H54 (cell line): ENCODE data around the gene PTPRA.
A peak's percentile ranks its signal among the peaks of the same experiment; 100 is the strongest.

Experiments
- DNase-seq: peaks from one replicate; pipeline ENCODE4 v3.0.0; 2011; ENCODE audit warnings: low spot score, mixed read lengths; ENCODE audit not compliant: insufficient read length
- FAIRE-seq: peaks from 3 replicates; lab custom pipeline; 2011; peaks lifted over from hg19 to GRCh38; lab: Jason Lieb, UNC
- POLR2A ChIP-seq: IDR thresholded peaks from 2 replicates; pipeline ENCODE4 v1.6.1; 2011; ENCODE audit warnings: low read depth, mild to moderate bottlenecking, low read length

Gene PTPRA

GRCh38 chr20:2952766-2953165, 79.5 kb downstream of the PTPRA start:
- TF ChIP-seq POLR2A: no peak
- DNase-seq (no peak), FAIRE-seq (no peak)

GRCh38 chr20:2955257-2955970, 82.1 kb downstream of the PTPRA start:
- TF ChIP-seq POLR2A: no peak
- FAIRE-seq (no peak), DNase-seq (no peak)

GRCh38 chr20:2956480-2956879, 83.2 kb downstream of the PTPRA start:
- FAIRE-seq (no peak), DNase-seq (no peak)
- no peak for TF ChIP-seq POLR2A

- TF ChIP-seq POLR2A: no peak
- no peak for FAIRE-seq
- no peak for DNase-seq
Measured at GRCh38 chr20:2967841-2968240, 94.6 kb downstream of the PTPRA start.

DNA sequence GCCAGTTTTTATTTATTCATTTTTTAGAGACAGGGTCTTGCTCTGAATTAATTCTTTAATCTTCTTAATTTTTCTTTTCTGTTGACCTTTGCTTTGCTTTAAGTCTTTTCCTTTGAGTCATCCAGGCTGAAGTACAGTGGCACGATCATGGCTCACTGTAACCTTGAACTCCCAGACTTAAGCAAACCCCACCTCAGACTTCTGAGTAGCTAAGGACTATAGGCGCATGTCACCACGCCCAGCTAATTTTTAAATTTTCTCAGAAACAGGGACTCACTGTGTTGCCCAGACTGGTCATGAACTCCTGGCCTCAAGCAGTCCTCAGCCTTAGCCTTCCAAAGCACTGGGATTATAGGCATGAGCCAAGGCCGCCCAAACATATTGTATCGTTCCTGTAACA, 98.8 kb downstream of the PTPRA start:
- FAIRE-seq (no peak), DNase-seq (no peak)
- TF ChIP-seq POLR2A: no peak

DNA sequence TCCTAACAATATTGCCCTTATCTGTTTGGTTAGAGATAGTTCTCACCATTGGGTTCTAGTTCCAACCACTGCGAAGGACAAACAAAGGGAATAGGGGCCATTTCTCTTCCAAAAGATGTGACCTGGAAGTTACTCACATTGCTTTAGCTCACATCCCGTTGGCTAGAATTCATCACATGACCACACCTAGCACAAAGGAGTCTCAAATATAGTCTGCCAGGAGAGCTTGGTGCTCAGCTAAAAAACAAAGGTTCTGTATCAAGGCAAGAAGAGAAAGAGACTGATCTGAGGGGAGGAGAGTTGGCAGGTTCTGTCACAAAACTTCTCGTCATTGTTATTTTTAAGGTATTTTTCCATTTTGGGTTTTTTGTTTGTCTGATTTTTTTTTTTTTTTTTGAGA, 100.3 kb downstream of the PTPRA start:
- no peak for FAIRE-seq
- no peak for TF ChIP-seq POLR2A
- no peak for DNase-seq

DNA sequence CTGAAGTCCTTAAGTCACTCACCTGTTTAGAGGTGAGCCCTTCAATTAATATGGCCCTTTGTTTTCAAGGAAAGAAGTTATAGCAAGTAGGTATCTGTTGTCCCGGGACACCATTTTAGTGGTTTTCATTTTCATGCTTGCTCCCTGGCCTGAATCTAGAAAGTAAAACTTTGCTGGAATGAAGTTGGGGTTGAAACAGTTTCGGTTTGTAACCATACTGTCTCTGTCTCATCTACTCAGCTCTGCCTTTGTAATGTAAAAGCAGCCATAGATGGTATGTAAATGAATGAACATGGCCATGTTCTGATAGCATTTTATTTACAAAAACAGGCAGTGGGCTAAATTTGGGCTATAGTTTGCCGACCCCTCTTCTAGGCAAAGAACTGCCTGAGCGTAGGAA, 105.2 kb downstream of the PTPRA start:
- TF ChIP-seq POLR2A: no peak
- DNase-seq (no peak), FAIRE-seq (no peak)

- no peak for TF ChIP-seq POLR2A
- FAIRE-seq (no peak), DNase-seq (no peak)
Measured at GRCh38 chr20:2981646-2982045, 108.4 kb downstream of the PTPRA start.

DNA sequence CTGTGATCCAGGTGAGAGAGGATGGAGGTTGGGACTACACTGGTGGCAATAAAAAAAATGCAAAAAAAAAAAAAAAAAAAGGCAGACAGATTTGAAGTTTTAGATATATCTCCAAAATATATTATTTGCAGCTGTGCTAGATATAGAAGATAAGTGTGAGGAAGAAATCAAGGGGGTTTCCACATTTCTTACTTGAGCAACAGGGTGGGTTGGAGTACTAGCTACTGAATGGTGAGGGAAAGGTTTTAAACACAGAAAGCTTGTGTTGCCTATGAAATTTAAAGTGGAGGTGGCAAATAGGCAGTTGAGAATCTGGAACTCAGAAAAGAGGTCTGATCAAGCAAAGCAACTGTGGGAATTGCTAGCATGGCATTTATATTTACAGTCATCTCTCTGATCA, 110.2 kb downstream of the PTPRA start:
- no peak for FAIRE-seq
- no peak for TF ChIP-seq POLR2A

DNA sequence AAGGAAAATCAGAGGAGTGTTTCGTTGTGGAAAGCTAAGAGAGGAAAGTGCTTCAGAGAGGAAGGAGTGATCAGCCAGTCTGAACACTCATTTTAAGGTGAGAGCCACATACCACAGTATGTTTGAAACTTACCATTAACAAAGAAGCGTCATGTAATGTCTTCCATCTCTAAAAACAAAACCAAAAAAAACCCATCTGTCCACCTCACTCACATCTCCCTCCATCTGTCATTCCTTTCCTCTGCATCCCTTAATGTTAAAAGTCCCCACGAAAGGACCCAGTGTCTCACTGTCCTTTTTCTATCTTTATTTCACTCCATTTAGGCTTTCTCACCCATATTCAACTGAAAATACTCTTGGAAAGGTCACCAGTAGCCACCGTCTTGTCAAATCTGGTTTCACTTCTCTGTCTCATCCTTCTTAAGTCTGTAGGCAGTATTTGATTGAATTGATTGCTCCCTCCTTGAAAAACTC, 110.8 kb downstream of the PTPRA start:
- no peak for TF ChIP-seq POLR2A
- FAIRE-seq (no peak), DNase-seq (no peak)

More for the DNA sequence above, 110.2 kb downstream of the PTPRA start:
- no peak for DNase-seq

DNA sequence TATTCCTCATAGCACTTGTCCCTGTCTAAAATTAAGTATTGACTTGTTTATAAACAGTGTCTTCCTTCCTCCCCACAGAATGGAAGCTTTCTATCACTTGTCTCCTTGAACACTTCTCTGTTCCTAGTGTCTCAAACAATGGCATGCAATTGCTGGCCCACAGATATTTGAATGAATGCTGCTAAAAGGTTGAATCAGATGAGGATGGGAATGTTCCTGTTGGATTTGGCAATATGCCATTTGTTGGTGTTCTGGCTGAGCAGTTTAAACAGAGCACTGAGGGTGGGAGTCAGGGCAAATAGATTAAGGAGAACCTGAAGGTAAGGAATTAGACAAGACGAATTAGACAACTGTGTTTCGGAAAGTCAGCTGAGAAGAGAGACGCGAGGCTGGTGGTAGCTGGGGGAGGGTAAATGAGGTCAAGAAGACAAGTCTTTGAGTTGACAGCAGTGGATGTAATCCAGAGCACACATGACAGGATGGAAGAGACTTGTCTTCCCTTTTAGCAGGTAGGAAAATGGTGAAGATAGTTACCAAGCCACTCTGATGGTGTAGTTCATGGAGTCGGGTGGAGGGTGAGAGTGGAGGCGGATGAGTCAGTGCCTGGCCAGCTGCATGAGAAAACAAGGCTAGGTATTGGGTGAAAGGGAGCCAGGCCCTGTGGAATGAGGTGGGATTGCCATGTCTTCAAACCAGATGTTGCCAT, 111.8 kb downstream of the PTPRA start:
- FAIRE-seq (no peak), DNase-seq (peak; percentile 34)
- no peak for TF ChIP-seq POLR2A

DNA sequence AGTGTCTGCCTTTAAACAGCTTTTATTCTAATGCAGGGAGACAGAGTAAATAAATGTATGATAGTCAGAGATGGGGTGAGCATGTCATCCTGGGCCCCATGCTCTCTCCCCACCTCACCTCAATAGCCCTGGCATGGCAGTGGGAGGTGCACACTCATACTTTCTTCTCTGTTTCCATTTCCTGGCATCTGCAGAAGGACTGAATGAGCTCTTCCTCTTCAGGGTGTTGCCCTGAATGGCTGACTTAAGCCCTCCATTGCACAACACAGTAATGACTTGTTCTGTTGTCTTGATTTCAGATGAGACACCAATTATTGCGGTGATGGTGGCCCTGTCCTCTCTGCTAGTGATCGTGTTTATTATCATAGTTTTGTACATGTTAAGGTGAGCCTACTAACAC, 113.2 kb downstream of the PTPRA start:
- FAIRE-seq (no peak), DNase-seq (no peak)
- TF ChIP-seq POLR2A: no peak

DNA sequence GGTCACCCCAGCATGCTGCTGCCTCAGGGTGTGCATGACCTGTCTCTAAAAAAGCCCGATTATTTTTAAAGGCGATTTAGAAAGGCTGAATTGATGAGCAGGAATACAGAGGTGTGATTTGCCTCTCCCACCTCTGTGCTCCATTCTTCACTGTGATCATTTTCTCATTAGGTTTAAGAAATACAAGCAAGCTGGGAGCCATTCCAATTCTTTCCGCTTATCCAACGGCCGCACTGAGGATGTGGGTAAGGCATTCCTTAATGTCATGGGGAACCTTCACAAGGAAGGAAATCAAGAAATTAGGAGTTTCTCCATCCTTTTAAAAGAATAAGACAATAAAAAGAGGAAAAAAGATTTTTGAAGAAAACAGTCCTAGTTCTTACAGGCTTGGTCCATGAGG, 114.6 kb downstream of the PTPRA start:
- DNase-seq: no peak
- no peak for FAIRE-seq
- TF ChIP-seq POLR2A: no peak

DNA sequence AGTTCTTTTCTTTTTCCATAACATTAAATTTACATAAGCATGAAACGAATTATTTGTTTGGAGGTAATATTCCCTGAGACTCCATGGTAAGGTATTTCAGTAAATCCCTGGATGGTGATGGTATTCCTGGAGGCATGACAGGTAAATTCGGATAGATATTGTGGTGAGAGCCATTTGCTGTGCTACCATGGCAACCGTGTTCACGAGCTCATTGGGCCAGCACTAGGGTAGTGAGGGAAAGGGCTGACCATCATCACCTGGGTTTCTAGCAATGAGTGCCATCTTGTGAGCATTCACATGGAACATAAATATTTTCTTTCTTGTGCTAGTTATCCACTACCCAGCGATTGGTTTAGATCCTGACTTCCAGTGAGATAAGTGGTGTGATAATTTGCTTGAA, 118.3 kb downstream of the PTPRA start:
- no peak for TF ChIP-seq POLR2A
- no peak for DNase-seq
- FAIRE-seq: no peak

DNA sequence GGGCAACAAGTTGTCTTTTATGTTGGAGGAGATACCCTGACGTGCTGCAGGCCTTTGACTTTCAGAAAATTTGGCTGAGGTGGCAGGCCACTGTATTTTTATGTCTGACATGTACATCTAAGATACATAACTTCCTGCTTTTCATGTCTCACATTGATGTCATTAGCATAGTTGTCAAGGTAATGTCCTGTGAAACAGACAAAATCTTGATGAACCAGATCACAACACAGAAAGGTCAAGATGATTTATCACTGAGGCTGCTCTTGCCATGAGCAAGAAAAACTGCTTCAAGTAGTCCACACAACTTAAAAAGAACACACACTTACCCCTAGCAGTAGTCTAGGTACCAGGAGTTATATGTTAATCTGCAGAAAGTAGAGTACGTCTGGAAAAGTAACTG, 120.0 kb downstream of the PTPRA start:
- no peak for DNase-seq
- FAIRE-seq: no peak
- no peak for TF ChIP-seq POLR2A
